HG02884 (cell line): Measurements from ENCODE around the gene LMO2.
"Not testable (repeated sequence)": the region's sequence is repeated elsewhere in the genome, so short reads cannot be mapped to it uniquely, and the experiment has no call there.

Experiments
- ATAC-seq: cut with Tn5 transposase; IDR thresholded peaks from one replicate; pipeline ENCODE4 v1.9.1; 2021; ENCODE audit warnings: mild to moderate bottlenecking, moderate library complexity; ENCODE audit not compliant: unreplicated experiment

LMO2 gene

DNA sequence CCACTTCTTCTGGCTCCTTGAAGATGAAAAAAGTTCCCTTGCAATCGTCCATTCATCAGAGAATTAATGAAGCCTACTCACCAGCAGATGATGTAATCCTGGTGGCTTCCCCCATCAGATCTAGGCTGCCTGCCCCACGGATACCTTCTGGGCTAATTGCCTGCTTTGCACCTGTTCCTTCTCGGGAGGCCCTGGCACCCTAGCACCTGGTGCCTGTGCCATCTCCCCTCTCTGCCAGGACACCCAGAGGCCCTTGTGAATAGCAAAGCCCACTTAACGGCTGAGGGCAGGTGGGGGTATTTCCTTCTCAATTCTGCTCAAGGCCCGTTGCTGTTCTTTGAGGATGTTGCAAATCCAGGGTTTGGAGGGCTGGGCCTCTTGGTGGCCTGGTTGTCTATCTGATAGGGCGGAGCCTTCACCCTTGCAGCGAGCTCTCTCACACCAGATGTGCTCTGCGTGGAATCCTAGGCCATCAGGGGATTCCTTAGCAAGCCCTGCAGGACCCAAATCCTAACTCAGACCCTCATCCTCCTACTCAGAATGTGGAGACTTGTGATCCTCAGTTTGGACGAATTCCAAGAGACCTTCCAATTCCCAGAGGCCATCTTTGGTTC is at the start of gene LMO2:
Gene LMO2 (minus strand): TSS at position 363 of the 614 bp plus-strand sequence. CDS start 22,360 bp downstream, outside the sequence.
- ATAC-seq: no peak

DNA sequence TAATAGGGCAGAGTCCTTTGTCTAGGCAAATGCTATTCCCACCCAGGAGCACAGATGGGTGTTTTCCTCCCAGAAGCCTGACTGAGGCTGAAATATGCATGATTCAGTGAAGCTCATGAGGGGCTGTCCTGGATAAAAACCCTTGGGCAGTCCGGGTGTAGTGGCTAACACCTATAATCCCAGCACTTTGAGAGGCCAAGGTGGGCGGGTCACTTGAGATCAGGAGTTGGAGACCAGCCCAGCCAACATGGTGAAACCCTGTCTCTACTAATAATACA is 48.6 kb upstream of the LMO2 start:
- no peak for ATAC-seq

DNA sequence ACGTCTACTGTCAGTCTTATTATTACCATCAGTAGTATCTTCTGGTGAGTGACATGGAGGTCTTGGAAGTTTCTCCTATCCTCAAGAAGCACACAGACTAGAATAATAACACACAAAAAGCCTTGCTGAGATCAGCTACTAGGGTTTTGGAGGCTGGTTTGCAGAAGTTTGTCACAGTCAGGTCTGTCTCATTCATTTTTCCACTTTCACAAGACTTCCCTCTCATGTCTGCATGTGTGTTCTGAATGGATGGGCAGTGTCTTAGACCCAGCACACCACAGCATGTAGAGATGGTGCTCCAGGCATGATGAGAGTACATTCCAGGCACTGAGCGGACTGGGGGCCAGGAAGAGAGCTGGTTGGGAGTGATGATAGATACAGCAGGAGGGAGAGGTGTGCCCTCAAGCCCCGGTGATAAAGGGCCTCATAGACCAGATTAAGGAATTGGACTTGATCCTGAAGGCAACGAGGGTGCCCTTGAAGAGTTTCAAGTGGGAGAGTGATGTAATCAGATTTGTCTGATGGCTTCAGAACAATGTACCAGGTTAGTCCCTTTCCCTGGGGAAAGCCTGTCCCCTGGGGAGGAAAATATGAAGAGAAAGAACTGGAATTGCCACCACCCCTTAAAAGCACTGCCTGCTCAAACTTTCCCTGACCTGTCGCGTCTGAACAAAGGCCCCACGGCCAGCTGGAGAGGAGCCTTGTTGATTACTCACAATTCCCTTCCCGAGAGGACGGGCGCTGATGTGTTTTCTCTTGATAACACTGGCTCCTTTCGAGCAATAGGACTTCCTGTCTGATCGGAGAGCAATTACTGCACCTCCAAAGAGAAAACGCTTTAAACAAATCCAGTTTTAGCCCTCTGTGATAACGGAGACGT is 45.1 kb upstream of the LMO2 start:
- ATAC-seq: no peak

DNA sequence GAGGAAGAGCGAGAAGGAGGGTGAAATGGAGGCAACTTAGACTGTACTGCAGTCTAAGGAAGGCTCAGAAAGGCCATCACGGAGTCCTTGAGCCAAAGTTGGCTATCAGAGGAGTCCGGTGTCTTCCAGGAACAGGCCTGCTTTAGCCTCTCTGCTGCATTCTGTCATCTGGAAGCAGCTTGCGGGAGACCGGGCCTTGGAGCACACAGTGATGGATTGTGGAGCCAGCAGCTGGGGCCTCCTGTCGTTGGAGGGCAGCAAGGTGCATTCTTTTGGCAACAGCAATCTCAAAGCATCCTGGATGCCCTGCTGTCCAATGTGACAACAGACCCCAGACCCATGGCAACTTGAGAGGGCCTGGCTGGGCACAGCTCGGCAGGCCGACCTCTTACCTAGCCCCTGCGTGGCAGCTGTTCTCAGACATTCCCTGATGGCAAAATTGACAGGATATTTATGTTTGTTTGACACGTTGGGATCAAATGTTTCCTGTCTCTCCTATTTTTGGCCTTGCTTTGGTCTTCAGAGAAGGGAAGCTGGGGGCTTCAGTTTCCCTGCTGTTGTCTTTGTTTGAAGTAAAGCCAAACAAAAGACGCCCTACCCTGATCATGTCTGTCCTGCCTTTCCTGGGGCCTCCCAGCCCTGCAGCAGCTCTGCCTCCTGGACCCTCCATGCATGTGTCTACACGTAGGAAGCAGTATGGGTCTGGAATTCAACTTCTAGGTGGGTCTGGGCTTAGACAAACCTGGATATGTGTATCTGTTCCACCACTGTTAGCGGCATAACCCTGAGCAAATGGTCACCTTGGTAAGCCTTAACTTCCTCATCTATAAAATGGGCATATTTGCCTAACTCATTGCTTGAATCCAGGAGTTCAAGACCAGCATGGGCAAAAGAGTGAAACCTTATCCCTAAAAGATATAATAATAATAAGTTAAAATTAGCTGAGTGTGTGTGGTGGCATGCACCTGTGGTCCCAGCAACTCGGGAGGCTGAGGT is 43.9 kb upstream of the LMO2 start:
- ATAC-seq: no peak

DNA sequence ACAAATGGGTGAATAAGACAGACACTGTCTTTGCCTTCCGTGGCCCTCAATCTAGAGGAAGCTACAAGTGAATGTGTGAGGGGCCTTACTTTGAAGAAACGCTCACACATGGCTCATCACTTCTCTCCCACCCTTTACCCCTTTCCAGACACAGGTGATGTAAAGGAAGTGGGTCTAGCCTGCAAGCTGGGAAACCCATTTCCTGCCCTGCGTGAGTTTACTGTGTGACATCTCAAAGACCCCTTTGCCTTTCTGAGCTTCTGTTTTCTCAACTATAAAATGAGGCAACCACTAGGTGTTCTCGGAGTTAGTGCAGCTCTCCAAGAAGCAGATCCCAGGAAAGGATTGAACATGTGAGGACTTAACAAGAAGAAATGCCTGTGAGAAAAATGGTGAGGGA is 43.1 kb upstream of the LMO2 start:
- no peak for ATAC-seq

DNA sequence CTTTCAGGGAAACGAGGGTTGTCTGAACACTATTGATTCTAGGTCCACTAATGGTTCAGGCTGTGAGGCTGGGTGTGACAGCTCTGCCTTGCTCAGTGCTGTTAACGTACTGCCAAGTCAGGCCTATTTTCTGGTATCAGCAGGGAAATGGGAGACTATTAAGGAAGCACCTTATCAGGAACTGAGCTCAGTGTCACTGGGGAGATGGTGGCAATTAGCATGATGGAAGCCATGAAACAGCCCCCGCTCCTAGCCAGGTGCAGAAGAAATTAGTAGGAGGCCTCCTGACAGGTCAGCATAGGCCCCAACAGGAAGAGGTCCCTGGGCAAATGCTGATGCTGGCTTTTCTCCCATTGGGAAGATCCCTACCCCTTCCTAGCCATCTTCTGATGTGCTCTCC is 42.6 kb upstream of the LMO2 start:
- no peak for ATAC-seq

DNA sequence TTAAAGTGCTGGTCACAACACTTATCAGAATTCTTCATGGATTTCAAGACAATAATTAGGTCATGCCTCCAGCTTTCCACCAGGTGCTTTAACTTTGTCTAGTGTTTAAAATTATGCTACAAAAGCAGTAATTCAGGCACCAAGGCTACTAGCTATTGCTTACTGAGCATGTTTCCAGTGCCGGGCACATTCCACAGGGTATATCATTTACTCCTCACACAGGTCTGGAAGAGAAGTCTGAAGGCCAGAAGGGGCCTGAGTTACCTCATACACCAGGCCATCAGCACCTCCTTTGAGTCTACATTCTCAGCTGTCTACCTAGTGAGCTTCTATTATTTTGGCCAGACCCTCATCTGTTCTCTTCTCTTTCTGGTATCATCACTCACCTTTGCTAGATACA is 41.7 kb upstream of the LMO2 start:
- ATAC-seq: no peak

DNA sequence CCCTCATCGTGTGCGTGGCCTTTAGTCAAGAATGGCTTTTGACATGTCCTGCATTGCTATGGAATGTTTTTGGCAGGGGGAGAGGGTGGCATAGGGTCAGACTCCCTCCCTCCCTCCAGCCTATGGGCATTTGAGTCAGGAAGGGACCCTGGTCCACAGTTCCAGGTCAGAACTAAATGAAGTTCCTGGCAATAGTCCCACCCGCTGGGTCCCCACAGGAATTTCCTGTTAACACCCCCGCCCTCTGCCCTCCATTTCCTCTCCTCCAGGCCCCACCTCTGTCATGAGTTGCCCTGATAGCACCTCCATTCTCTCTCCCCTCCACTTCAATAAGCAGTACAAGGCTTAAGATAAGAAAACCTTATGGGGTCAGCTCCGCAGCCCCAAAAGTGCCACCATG is 40.8 kb upstream of the LMO2 start:
- no peak for ATAC-seq

DNA sequence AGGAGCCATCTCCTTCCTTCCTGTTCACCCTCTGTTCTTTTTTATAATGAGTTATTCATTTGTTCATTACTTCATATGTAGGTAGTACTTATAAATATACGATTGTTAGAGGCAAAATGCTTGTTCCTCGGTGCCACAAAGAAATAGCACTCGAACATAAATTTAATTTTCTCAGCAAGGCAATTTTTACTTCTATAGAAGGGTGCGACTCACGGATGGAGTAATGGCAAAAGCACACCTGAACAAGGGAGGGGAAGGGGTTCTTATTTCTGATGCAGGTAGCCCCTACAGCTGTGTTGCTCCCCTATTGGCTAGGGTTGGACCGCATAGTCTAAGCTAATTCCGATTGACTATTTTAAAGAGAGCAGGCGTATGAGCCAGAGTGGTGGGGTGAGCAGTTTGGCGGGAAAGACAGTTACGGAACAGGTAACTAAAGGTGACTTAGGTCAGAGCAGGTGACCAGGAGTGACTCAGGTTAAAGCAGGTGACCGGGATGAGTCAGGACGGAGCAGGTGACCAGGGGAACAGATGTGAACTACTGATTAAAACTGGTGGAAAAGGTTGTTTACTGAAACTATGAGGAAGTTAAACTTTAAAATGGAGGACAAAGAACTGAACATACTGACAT is 40.0 kb upstream of the LMO2 start:
- not testable (repeated sequence) for ATAC-seq

DNA sequence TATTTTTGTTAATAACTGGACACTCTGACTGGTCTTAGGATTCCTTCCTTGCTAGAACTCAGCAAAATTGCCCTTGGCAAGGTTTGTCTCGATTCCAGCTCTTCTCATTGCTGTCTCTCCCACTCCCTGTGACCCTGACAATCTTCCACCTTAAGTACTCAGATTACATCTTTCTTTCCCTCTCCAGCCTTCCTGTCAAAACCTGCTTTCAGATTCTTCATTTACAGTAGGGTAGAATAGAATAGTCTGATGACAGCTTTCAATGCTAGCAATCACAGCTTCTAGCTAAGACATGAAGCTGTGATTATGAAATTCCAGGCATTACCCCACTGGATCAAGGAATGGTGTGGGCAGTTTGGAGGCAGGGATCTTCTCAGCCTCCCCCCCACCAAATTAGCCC is 39.2 kb upstream of the LMO2 start:
- no peak for ATAC-seq

DNA sequence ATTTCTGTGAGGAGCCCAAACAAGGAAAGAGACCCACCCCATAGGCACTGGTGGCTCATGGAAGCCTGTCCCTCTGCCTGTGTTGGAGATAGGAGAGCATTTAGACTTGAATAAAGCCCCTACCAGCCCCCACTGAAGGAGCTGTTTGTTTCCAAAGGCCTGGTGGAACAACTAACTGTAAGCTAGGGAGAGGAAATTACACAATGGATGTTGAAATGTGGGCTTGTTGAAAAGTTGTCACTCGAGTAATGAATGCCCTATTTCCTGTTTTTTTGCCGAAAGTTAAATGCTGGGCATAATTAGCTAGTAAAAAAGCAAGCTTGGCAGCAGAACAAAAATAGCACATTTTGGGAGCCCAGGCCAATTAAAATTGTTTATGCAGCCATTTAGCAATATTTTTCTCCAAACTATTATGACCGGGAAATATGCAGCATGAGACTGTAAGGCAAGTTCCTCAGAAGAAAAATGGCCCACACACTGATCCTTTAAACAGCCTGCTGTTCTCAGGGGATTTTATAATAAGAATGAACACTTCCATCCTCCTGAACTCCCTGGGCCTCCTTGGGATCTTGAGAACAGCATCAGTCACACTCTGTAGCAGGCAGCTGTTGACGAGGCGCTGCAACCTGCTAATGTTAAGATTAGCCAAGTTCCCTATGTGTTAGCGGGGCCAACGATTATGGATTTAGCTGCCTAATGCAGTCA is 38.6 kb upstream of the LMO2 start:
- no peak for ATAC-seq

DNA sequence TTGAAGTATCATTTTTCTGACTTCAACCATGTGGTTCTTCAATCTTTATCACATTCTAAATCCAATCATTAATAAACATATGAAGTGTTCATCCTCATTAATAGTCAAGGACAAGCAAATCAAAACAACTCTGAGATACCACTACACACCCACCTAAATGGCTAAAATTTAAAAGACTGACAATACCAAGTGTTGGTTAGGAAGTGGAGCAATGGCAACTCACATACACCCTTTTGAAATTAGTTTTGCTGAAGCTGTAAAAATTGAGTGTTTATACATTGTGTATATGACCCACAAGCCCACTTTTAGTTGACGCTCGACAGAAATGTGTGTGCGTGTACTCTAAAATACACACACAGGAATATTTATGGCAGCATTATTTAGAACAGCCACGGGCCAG is 36.7 kb upstream of the LMO2 start:
- ATAC-seq: no peak

DNA sequence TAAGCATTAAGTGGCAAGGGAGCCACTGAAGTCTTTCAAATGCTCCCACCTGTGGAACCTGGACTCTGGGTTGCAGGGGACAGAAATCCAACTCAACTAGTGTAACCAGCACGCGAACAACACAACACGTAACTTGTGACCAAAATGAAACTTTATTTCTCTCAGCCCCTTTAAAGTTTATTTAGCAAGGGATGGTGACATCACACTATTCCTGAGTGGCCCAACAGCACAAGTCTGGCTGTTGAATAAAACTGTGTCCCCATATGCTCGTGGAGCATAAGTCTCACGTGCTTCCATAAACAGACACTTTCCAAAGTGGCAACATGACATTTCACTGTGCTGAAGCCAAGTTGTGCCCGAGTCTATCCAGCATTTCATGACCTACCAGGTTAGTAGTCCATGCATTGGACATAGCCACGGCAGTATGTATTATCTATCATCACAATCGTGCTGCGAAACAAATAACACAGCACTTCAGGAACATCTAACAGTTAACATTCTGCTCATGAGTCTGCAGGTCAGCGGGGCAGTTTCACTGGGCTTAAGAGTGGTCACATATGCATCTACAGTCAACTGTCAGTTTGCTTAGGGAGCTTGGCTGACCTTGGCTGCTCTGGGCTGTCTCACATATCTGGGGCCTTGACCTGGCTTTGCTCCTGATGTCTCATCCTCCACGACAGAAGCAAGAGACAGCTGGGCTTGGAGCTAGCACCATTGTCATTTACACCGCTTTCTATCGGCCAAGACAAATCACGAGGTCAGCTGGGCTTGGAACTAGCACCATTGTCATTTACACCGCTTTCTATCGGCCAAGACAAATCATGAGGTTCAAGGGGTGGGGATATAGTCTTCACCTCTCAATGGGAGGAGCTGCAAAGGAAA is 35.0 kb upstream of the LMO2 start:
- no peak for ATAC-seq

DNA sequence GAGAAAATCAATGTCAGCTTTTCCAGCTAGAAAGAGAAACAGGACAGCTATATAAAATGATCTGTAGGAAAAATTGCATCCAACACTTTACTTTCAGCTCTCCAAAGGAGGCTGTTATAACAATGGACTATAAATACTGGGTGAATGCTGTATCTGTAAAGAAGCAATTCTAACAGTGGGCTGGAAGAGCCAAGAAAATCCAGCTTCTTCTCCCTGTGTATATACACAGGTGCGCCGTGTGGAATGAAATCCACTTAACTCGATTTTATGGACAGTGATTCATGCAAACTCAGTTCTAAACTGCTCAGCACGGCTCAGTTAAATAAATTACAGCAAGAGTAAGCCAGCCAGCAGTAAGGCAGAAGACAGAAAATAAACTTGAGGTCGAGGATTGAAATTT is 32.5 kb upstream of the LMO2 start:
- ATAC-seq: no peak

DNA sequence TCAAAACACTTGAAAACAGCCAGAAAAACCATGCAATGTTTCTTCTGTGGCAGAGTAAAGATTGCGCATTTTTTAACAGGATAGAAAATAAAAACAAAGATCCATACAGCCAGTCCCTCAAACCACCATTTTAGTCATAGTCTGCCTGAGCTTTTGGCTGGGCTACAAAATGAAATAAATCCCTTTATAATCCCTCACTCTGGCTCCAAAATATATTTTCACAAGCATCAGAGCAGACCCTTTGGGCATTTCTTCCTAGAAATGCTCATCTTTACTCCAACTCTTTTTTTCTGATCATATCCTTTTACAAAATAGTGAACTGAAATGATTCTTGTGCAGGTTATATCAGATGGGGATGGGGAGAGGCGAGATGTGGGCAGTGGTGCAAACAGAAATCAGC is 31.8 kb upstream of the LMO2 start:
- ATAC-seq: no peak

DNA sequence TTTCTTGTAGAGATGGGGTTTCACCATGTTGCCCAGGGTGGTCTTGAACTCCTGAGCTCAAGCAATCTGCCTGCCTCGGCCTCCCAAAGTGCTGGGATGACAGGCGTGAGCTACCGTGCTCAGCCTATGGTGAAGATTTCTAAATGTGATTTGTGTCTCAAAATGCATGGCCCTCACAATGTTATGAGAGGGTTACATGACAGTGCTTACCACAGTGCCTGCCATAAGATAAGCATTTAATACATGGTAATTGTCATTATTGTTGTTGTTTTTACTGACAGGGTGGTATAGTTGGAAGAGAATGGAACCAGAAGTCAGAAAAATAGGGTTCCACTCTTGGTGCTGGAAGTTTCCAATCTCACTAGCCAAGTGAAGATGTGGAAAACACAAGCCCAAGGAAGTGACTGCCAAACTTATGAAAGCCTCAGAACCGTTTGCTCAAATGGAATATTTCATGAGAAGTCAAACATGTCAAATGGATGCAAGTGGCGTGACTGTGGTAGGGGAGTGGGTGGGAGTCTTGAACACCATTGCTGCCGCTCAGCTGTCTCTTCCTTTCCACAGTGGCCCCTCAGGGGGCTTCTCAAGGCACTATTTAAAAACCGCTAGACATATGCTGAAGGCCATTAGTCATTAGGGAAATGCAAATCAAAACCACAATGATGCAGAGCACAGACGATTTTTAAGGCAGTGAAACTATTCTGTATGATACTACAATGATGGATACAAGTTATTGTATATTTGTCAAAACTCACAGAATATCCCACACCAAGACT is 29.1 kb upstream of the LMO2 start:
- ATAC-seq: peak; percentile 97

DNA sequence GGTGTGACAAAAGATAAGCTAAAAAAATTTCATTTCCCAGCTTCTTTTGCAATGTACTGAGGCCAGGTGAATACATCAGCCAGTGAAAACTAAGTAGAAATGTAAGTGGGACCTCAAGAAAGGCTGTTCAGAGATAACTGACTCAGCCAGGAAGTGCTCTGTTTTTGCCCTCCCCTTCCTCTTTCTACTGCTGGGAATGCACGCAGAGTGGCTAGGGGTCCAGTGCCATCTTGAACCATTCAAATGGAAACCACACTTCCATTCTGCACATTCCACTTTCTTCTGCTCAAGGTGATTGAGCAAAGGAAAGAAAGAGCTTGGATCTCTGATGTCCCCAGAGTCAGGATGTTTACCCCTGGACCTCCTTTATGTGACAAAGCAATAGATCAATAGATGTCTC is 27.8 kb upstream of the LMO2 start:
- ATAC-seq: no peak

DNA sequence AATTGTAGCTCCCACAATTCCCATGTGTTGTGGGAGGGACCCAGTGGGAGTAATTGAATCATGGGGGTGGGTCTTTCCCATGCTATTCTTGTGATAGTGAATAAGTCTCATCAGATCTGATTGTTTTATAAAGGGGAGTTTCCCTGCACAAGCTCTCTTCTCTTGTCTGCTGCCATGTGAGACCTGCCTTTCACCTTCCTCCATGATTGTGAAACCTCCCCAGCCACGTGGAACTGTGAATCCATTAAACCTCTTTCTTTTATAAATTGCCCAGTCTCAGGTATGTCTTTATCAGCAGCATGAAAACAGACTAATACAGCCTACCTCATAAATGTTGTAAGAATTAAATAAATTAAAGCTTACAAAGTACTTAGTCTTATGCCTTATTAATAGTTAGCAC is 25.5 kb upstream of the LMO2 start:
- not testable (repeated sequence) for ATAC-seq

DNA sequence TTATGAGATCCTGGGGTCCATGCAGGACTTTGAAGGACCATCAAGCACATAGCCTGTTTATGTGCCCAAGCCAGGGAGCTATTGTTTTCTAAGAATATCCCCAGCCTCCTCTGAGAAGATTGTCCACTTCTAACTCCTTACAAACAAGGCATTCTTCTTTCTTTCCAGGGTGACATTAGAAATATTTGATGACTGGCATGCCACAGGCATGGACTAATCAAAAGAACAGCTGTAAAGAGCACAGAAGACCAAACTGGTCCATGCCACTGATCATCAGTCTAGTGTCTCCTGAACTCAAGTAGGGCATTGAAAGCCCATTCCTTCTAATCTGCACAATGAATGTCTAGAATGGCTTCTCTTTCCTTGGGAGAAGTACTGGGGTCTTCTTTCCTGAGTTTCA is 24.9 kb upstream of the LMO2 start:
- ATAC-seq: no peak
